Skin epidermis (tissue), 12 donors: ENCODE data around the gene ANKRD65.
"Not testable (repeated sequence)": the region's sequence is repeated elsewhere in the genome, so short reads cannot be mapped to it uniquely, and the experiment has no call there.

Source experiments
- H3K27ac ChIP-seq, 21 experiments: fragments of 200-600 bp; sonication (generic) in 11 of 21; one replicate each; pipeline ENCODE4 v1.5.0; 2020; ENCODE audit warnings: mild to moderate bottlenecking in 3 of 21, inconsistent platforms in 2 of 21, moderate library complexity in 2 of 21
- H3K4me3 ChIP-seq, 7 experiments: fragments of 200-600 bp; sonication (generic) in 2 of 7; one replicate each; pipeline ENCODE4 v1.5.0; 2020; ENCODE audit warnings: inconsistent platforms in 2 of 7, mild to moderate bottlenecking in 2 of 7, moderate library complexity in 1 of 7

ANKRD65 gene

GRCh38 chr1:1432274-1432950 is 11.3 kb upstream of the ANKRD65 start:
- H3K27ac ChIP-seq: peak overlapping the region in 20 of 21 experiments; percentile 50 to 95 (median 88)
- H3K4me3 ChIP-seq: no peak overlapping the region

GRCh38 chr1:1431845-1432273 is 10.8 kb upstream of the ANKRD65 start:
- H3K27ac ChIP-seq: peak overlapping the region in 19 of 21 experiments; percentile 66 to 95 (median 88)
- H3K4me3 ChIP-seq: no peak overlapping the region

- peak overlapping the region in 20 of 21 experiments; percentile 26 to 95 (median 88) for H3K27ac ChIP-seq
- H3K4me3 ChIP-seq: no peak overlapping the region
Observed at GRCh38 chr1:1430992-1431844, 10.1 kb upstream of the ANKRD65 start.

- Histone ChIP-seq H3K27ac (peak overlapping the region in 20 of 21 experiments; percentile 11 to 95 (median 88)), H3K4me3 (no peak overlapping the region)
Observed at GRCh38 chr1:1430114-1430982, 9.3 kb upstream of the ANKRD65 start.

- H3K4me3 ChIP-seq: no peak overlapping the region
Observed at GRCh38 chr1:1429671-1430073, 8.6 kb upstream of the ANKRD65 start.

GRCh38 chr1:1428967-1429366 is 7.9 kb upstream of the ANKRD65 start:
- H3K27ac ChIP-seq: peak overlapping the region in 2 of 21 experiments; percentile 85 to 86
- H3K4me3 ChIP-seq: not testable (repeated sequence)

More at GRCh38 chr1:1429671-1430073, 8.6 kb upstream of the ANKRD65 start:
- peak overlapping the region in 16 of 21 experiments; percentile 41 to 95 (median 87) for H3K27ac ChIP-seq

GRCh38 chr1:1428174-1428573 is 7.1 kb upstream of the ANKRD65 start:
- no peak overlapping the region for H3K4me3 ChIP-seq
- peak overlapping the region in 2 of 21 experiments; percentile 5 to 25 for H3K27ac ChIP-seq

GRCh38 chr1:1427820-1428148 is 6.7 kb upstream of the ANKRD65 start:
- H3K4me3 ChIP-seq: peak overlapping the region; percentile 12 to 47 (median 33)

GRCh38 chr1:1427106-1427819 is 6.2 kb upstream of the ANKRD65 start:
- Histone ChIP-seq H3K27ac (peak overlapping the region in 11 of 21 experiments; percentile 22 to 81 (median 69)), H3K4me3 (peak overlapping the region; percentile 12 to 47 (median 33))

More at GRCh38 chr1:1427820-1428148, 6.7 kb upstream of the ANKRD65 start:
- H3K27ac ChIP-seq: peak overlapping the region in 11 of 21 experiments; percentile 22 to 81 (median 69)

GRCh38 chr1:1426496-1427105 is 5.5 kb upstream of the ANKRD65 start:
- H3K27ac ChIP-seq: peak overlapping the region in 2 of 21 experiments; percentile 23 to 35
- H3K4me3 ChIP-seq: peak overlapping the region in 1 of 7 experiments; percentile 47

GRCh38 chr1:1425753-1426495 is 4.8 kb upstream of the ANKRD65 start:
- Histone ChIP-seq H3K27ac (peak overlapping the region in 2 of 21 experiments; percentile 23 to 35), H3K4me3 (no peak overlapping the region)

- Histone ChIP-seq H3K4me3 (no peak overlapping the region), H3K27ac (no peak overlapping the region)
Observed at GRCh38 chr1:1425426-1425752, 4.3 kb upstream of the ANKRD65 start.

- H3K27ac ChIP-seq: no peak overlapping the region
- H3K4me3 ChIP-seq: no peak overlapping the region
Observed at GRCh38 chr1:1424707-1425106, 3.6 kb upstream of the ANKRD65 start.

GRCh38 chr1:1423245-1423597 is 2.1 kb upstream of the ANKRD65 start:
- Histone ChIP-seq H3K27ac (peak overlapping the region in 1 of 21 experiments; percentile 17), H3K4me3 (no peak overlapping the region)

GRCh38 chr1:1422465-1423244 is 1.6 kb upstream of the ANKRD65 start:
- H3K4me3 ChIP-seq: no peak overlapping the region
- H3K27ac ChIP-seq: peak overlapping the region in 8 of 21 experiments; percentile 4 to 68 (median 18)

GRCh38 chr1:1421907-1422464 is 910 bp upstream of the ANKRD65 start:
- H3K27ac ChIP-seq: peak overlapping the region in 9 of 21 experiments; percentile 5 to 68 (median 47)
- H3K4me3 ChIP-seq: no peak overlapping the region

GRCh38 chr1:1420654-1421141 is 378 bp downstream of the ANKRD65 start:
- H3K27ac ChIP-seq: peak overlapping the region in 14 of 21 experiments; percentile 11 to 72 (median 51)
- H3K4me3 ChIP-seq: peak overlapping the region; percentile 13 to 44 (median 20)
